Esophagus squamous epithelium (tissue), 4 donors: ENCODE data around the gene GALNT2.

Source experiments
- POLR2A ChIP-seq, 4 donors: fragments of 450-650 bp; IDR thresholded peaks; one replicate each; pipeline ENCODE4 v1.6.1; 2017; ENCODE audit warnings: antibody characterized with exemption in 4 of 4, mild to moderate bottlenecking in 4 of 4, moderate library complexity in 3 of 4
- TF ChIP-seq, protein P1 (sequence below), 6 experiments: fragments of 450-650 bp in 4 of 6; fragments of 200-600 bp in 2 of 6; sonication (generic) in 2 of 6; IDR thresholded peaks; one replicate each; pipeline ENCODE4 v1.5.1; 2016 to 2019; ENCODE audit warnings: antibody characterized with exemption in 6 of 6, mild to moderate bottlenecking in 4 of 6, moderate library complexity in 4 of 6

DNA sequence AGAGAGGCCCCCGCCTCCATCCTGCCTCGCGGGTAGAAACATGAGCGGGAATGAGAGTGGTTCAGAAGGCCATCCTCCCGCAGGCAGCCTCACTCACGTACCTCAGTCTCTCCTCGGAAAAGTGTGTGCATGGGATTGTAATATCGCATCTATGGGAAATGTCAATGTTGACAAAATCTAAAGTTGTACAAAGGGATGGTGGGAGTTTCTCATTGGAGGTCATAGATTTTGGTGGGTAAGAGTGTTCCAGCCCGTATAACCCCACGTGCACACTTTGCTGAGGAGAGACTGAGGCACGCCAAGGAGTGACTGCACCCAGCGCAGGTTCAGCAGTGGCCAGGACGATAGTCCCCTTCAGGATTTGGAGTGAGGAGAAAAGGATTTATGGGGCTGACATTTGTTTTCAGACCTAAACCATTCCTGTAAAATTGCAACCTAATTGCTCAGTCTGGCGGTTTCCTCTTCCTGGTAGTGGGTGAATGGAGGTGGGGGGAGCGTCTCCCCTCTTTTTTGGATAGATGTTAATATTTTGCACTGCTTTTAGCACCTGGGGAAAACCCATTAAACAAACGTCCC is 59.6 kb downstream of the GALNT2 start:
- TF ChIP-seq, protein P1, sequence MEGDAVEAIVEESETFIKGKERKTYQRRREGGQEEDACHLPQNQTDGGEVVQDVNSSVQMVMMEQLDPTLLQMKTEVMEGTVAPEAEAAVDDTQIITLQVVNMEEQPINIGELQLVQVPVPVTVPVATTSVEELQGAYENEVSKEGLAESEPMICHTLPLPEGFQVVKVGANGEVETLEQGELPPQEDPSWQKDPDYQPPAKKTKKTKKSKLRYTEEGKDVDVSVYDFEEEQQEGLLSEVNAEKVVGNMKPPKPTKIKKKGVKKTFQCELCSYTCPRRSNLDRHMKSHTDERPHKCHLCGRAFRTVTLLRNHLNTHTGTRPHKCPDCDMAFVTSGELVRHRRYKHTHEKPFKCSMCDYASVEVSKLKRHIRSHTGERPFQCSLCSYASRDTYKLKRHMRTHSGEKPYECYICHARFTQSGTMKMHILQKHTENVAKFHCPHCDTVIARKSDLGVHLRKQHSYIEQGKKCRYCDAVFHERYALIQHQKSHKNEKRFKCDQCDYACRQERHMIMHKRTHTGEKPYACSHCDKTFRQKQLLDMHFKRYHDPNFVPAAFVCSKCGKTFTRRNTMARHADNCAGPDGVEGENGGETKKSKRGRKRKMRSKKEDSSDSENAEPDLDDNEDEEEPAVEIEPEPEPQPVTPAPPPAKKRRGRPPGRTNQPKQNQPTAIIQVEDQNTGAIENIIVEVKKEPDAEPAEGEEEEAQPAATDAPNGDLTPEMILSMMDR (IDR thresholded peaks at IDR 0.05): no peak
- no peak for TF ChIP-seq POLR2A (IDR thresholded peaks at IDR 0.05)
